Measurements from ENCODE around the gene PIN1. TPM values are rescaled to one million over a fixed set of nuclear protein-coding genes. Genes with fewer than 3 reads are reported as not detected.

Gene PIN1
- 136 and 161 TPM in 2 replicates for total RNA-seq

GRCh38 chr19:9834726-9835506 is at the start of gene PIN1:
Gene PIN1 (plus strand): TSS chr19:9835318. CDS start chr19:9835345, 27 bp downstream.

GRCh38 chr19:9818734-9819595 is 16.2 kb upstream of the PIN1 start, which contains the start of gene FBXL12:
Gene FBXL12 (minus strand): TSS chr19:9819079. CDS start chr19:9818813, 266 bp downstream.

GRCh38 chr19:9827289-9828238 is 7.6 kb upstream of the PIN1 start, which contains the start of gene UBL5:
Gene UBL5 (plus strand): TSS chr19:9827918. CDS start chr19:9828338, 420 bp downstream.

Other genes starting within 250 kb of the PIN1 start
- gene ZNF561, start 214.1 kb upstream of the PIN1 start, total RNA-seq, result 33.0 and 41.4 TPM in 2 replicates
- 19.8 and 23.1 TPM in 2 replicates for gene ZNF562, start 160.2 kb upstream of the PIN1 start, total RNA-seq
- gene ZNF846, start 66.6 kb upstream of the PIN1 start, total RNA-seq, result 16.6 and 19.3 TPM in 2 replicates
- gene FBXL12, start 16.2 kb upstream of the PIN1 start, total RNA-seq, result 10.7 and 11.9 TPM in 2 replicates
- gene UBL5, start 7.4 kb upstream of the PIN1 start, total RNA-seq, result 184 and 325 TPM in 2 replicates
- 0.19 and 1.3 TPM in 2 replicates for gene OLFM2, start 101.2 kb downstream of the PIN1 start, total RNA-seq
- 3.5 and 6.3 TPM in 2 replicates for gene COL5A3, start 175.2 kb downstream of the PIN1 start, total RNA-seq
- not detected in 2 replicates for gene RDH8, start 178.2 kb downstream of the PIN1 start, total RNA-seq

Measured in aortic smooth muscle cell (primary cell).